ENCODE results near the gene HHIPL1. TPM values are rescaled to one million over a fixed set of nuclear protein-coding genes. Genes with fewer than 3 reads are reported as not detected.

The HHIPL1 gene
- total and polyA plus RNA-seq, 2 of the 8 experiments (the other 6 are each of a cell fraction or from before 2014, with no cell fraction given), result 1.5 to 2.6 TPM

DNA sequence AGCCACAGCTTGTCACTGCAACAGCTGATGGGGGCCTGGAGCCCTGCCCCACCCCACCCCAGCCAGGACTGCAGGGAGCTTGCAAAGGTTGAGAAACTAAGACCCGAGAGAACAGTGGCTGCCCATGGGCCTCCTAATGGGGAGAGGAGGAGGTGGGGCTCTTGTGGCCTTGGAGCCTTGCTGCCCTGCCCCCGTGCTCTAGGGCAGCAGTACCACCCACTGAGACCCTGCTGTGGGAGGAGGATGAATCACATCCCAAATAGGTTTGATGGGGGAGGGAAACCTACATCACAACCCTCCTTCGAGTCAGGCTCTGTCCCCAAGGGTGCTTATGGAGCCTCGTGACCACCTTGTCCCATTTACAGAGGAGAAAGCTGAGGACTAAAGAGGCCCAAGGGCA is 15.9 kb downstream of the HHIPL1 start:
- peak; percentile 45; the same call in 1 of the 2 replicates for TF ChIP-seq JUND (IDR thresholded peaks at IDR 0.05; ENCODE audit: low read length)
- no peak for TF ChIP-seq EP300 (IDR thresholded peaks at IDR 0.05; ENCODE audit: borderline replicate concordance in 1 of 2, low read depth in 2 of 2, low read length in 2 of 2)
- TF ChIP-seq KDM1A (IDR thresholded peaks at IDR 0.05; ENCODE audit: borderline replicate concordance, low read length), result peak; percentile 21; the same call in 1 of the 2 replicates
- H4K8ac ChIP-seq (ENCODE audit: extremely low read depth, insufficient read depth, low read length), result no peak overlapping the region; the same call in 1 of the 2 replicates
- 47% methylated on average over 4 of the region's 4 CpGs; no CpG with 5 or more reads in 1 of the 2 experiments for WGBS, 2 experiments (ENCODE audit: extremely low coverage in 1 of 2, insufficient coverage in 1 of 2, insufficient read length in 1 of 2, insufficient replicate concordance in 2 of 2, low coverage in 1 of 2, low lambda C conversion rate in 2 of 2, missing lambda C conversion rate in 1 of 2)
- H3K27ac ChIP-seq (ENCODE audit: low read depth, low read length), result no peak overlapping the region
- peak overlapping the region; percentile 84; the same call in 1 of the 2 replicates for H2BK5ac ChIP-seq (ENCODE audit: low read depth, low read length)
- no peaks in the 10 kb centered on the region for H3K9me3 ChIP-seq (ENCODE audit: insufficient read depth in 2 of 2, low read depth in 1 of 2, low read length in 1 of 2)
- H3K79me2 ChIP-seq (ENCODE audit: control insufficient read depth in 1 of 2, insufficient read depth in 2 of 2, low read length in 2 of 2), result no peaks in the 10 kb centered on the region
- H3K4me3 ChIP-seq (ENCODE audit: extremely low read depth in 1 of 4, insufficient read depth in 2 of 4, low read depth in 3 of 4, low read length in 4 of 4), result peak overlapping the region in 1 of 4 experiments; percentile 45; a peak in 1 of 8 replicates
- H3K79me1 ChIP-seq (ENCODE audit: low read depth, low read length), result peaks cover 4% of the 10 kb centered on the region; the same call in 1 of the 2 replicates
- peaks cover 11 to 38% (median 20%) of the 10 kb centered on the region in 4 experiments for H3K4me1 ChIP-seq (replicated peaks in 1 of 4; ENCODE audit: control insufficient read depth in 3 of 4, insufficient read depth in 4 of 4, low read length in 3 of 4)
- H3K18ac ChIP-seq (ENCODE audit: extremely low read depth, low read length), result peak overlapping the region; percentile 81
- no peak overlapping the region for H4K5ac ChIP-seq (ENCODE audit: insufficient read length, low read depth, low read length)
- FAIRE-seq (no peak), DNase-seq (ENCODE audit: low read depth in 1 of 2, low spot score in 2 of 2) (no peak)
- H2BK15ac ChIP-seq (ENCODE audit: low read length), result 0 out of 2 replicates have a peak overlapping the region, but pooled peaks have one; percentile 75
- no peak overlapping the region for H2BK120ac ChIP-seq (replicated peaks; ENCODE audit: low read depth, low read length)
- H4K91ac ChIP-seq (replicated peaks; ENCODE audit: insufficient read length, low read length), result peak overlapping the region; percentile 90
- peaks cover 0 to 3% of the 10 kb centered on the region in 2 experiments for H4K20me1 ChIP-seq (replicated peaks in 1 of 2; ENCODE audit: control insufficient read depth in 1 of 2, insufficient read depth in 2 of 2, low read length in 2 of 2)
- H3K36me3 ChIP-seq (ENCODE audit: control insufficient read depth in 2 of 4, insufficient read depth in 4 of 4, low read length in 3 of 4), result 0 out of 8 replicates have a peak, but pooled peaks cover 0 to 7% (median 0%) of the 10 kb centered on the region in 4 experiments
- H2AFZ ChIP-seq (ENCODE audit: low read length), result no peak overlapping the region
- no peak overlapping the region; the same call in 1 of the 2 replicates for H2AK5ac ChIP-seq (ENCODE audit: low read depth, low read length)
- H3K9ac ChIP-seq (replicated peaks in 1 of 4; ENCODE audit: extremely low read depth in 1 of 4, low read depth in 3 of 4, low read length in 3 of 4), result no peak overlapping the region
- CTCF ChIA-PET (ENCODE audit: partially characterized antibody), result interaction anchor here (1.0 to 2.7 kb wide), 2 partner anchors 12 to 20 kb away, joined by 3 to 11 read pairs; no protein-coding TSS in a partner anchor
- POLR2A ChIA-PET (ENCODE audit: partially characterized antibody), result interaction anchor here (1.0 to 1.5 kb wide), 3 partner anchors 10 to 23 kb away, joined by 3 to 5 read pairs (median 3); partner anchors contain the start of gene CYP46A1
- H3K4me2 ChIP-seq (ENCODE audit: insufficient read depth in 1 of 2, low read depth in 2 of 2, low read length in 2 of 2), result peak overlapping the region; percentile 63 to 66; a peak in 3 of 4 replicates
- no peak overlapping the region for H3K56ac ChIP-seq (replicated peaks; ENCODE audit: insufficient read length, low read depth, low read length)
- H3K4ac ChIP-seq (replicated peaks; ENCODE audit: insufficient read length, low read depth, low read length), result no peak overlapping the region
- peaks cover 16% of the 10 kb centered on the region for H3K23me2 ChIP-seq (ENCODE audit: low read depth, low read length)
- H2BK12ac ChIP-seq (ENCODE audit: low read depth, low read length), result peak overlapping the region; percentile 68; the same call in 1 of the 2 replicates
- H2BK20ac ChIP-seq (ENCODE audit: low read length), result peak overlapping the region; percentile 89; the same call in 1 of the 2 replicates
- no peak overlapping the region for H3K23ac ChIP-seq (ENCODE audit: insufficient read length)
- peaks cover 0 to 11% (median 3%) of the 10 kb centered on the region in 4 experiments; a peak in 3 of 7 replicates for H3K27me3 ChIP-seq (replicated peaks in 1 of 4; ENCODE audit: control insufficient read depth in 3 of 4, extremely low read depth in 1 of 4, insufficient read depth in 3 of 4, low read length in 3 of 4)
- no peak overlapping the region for H3K14ac ChIP-seq (ENCODE audit: insufficient read length)

Measured in H1 (cell line).